ENCODE data around the gene CEP41.
"Not testable (repeated sequence)": the region's sequence is repeated elsewhere in the genome, so short reads cannot be mapped to it uniquely, and the experiment has no call there.

Gene CEP41

GRCh38 chr7:130458257-130458656, 17.4 kb upstream of the CEP41 start:
- DNase-seq = no peak

- no peak for DNase-seq
These were observed 14.1 kb upstream of the CEP41 start for GRCh38 chr7:130454959-130455358.

GRCh38 chr7:130452951-130453350, 12.1 kb upstream of the CEP41 start:
- no peak for DNase-seq

- DNase-seq = not testable (repeated sequence)
These were observed 10.5 kb upstream of the CEP41 start for GRCh38 chr7:130451344-130451743.

GRCh38 chr7:130446259-130446658, 5.4 kb upstream of the CEP41 start:
- no peak for DNase-seq

- DNase-seq = no peak
These were observed 4.1 kb upstream of the CEP41 start for GRCh38 chr7:130444751-130445407.

- no peak for DNase-seq
These were observed 3.4 kb upstream of the CEP41 start for GRCh38 chr7:130444234-130444633.

- DNase-seq = no peak
These were observed 1.8 kb upstream of the CEP41 start for GRCh38 chr7:130442601-130443000.

- DNase-seq = no peak
These were observed 623 bp upstream of the CEP41 start for GRCh38 chr7:130441408-130441869.

GRCh38 chr7:130436253-130436652, 4.6 kb downstream of the CEP41 start:
- DNase-seq = no peak

- DNase-seq = no peak
These were observed 5.4 kb downstream of the CEP41 start for GRCh38 chr7:130435311-130435854.

- no peak for DNase-seq
These were observed 7.5 kb downstream of the CEP41 start for GRCh38 chr7:130433301-130433700.

GRCh38 chr7:130432886-130433285, 7.9 kb downstream of the CEP41 start:
- DNase-seq = no peak

- no peak for DNase-seq
These were observed 9.8 kb downstream of the CEP41 start for GRCh38 chr7:130430841-130431666.

- no peak for DNase-seq
These were observed 10.7 kb downstream of the CEP41 start for GRCh38 chr7:130430115-130430514.

- no peak for DNase-seq
These were observed 11.8 kb downstream of the CEP41 start for GRCh38 chr7:130429019-130429418.

GRCh38 chr7:130426564-130426963, 14.3 kb downstream of the CEP41 start:
- no peak for DNase-seq

GRCh38 chr7:130425796-130426195, 15.0 kb downstream of the CEP41 start:
- no peak for DNase-seq

- DNase-seq = no peak
These were observed 17.2 kb downstream of the CEP41 start for GRCh38 chr7:130423501-130424037.

GRCh38 chr7:130421684-130422083, 19.1 kb downstream of the CEP41 start:
- no peak for DNase-seq

- DNase-seq = no peak
These were observed 19.8 kb downstream of the CEP41 start for GRCh38 chr7:130420943-130421578.

- no peak for DNase-seq
These were observed 21.2 kb downstream of the CEP41 start for GRCh38 chr7:130419658-130420057.

GRCh38 chr7:130418306-130418705, 22.5 kb downstream of the CEP41 start:
- DNase-seq = no peak
